NCI-H1092 treated with DMSO at 0.1 percent for 48 hours (cell line): ENCODE data around the gene POU2AF3.
"Not testable (repeated sequence)": the region's sequence is repeated elsewhere in the genome, so short reads cannot be mapped to it uniquely, and the experiment has no call there.

Source experiments
- DNase-seq: peaks from one replicate; lab custom pipeline; 2025; lab: John Stamatoyannopoulos, UW

The POU2AF3 gene

GRCh38 chr11:111298413-111299100, at the start of gene POU2AF3:
POU2AF3 (plus strand) TSS chr11:111298546; CDS start chr11:111298582, 36 bp downstream.
- DNase-seq = no peak

DNA sequence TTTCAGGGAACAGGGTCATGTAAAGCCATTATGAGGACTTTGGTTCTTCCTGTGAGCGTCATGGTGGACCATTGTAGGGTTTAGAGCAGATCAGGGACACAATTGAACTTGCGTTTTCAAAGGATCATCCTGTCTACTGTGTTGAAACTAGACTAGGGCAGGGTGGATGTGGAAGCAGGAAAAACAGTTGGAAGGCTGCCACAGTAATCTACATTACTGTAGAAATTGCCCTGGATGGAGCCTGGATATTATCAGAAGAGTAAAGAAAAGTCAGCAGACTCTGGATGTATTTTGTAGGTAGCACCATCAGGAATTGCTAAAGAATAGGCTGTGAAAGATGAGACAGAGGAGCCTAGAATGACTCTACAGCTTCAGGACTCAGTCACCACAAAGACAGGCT, 47.4 kb upstream of the POU2AF3 start:
- DNase-seq = no peak

GRCh38 chr11:111253131-111253530, 45.2 kb upstream of the POU2AF3 start:
- no peak for DNase-seq

DNA sequence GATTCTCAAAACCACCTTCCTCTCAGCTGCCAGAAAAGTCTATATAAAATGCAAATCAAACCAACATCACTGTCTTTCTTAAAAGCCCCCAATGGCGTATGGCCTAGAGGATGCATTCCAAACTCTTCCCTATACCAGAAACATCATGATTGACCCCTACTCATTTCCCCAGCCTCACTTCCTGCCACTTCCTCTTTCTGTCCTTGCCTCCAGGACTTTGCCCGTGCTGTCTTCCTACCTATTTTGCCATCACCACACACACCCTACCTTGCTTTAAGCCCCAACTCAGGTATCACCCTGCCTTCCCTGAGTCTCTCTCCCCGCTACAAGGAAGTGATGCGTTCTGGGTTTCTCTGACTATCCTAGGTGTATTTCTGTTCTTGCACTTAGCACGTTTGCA, 44.7 kb upstream of the POU2AF3 start:
- DNase-seq = no peak

DNA sequence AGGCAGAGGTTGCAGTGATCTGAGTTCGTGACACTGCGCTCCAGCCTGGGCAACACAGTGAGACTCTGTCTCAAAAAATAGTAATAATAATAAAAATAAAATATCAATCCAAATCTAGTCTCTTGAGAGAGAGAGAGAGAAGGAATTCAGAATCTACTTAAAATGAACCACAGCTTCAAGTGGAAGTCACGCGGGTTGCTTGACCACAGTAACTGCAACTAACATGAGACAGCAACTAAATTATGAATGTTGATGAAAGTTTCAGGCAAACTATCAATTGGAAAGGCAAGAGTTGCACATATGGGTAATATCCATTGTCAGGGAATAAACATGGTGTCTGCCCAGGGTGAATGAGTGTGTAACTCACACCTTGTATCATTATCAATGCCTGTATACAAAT, 40.3 kb upstream of the POU2AF3 start:
- DNase-seq = no peak

- no peak for DNase-seq
Observed at GRCh38 chr11:111259896-111260295, 38.5 kb upstream of the POU2AF3 start.

GRCh38 chr11:111260811-111261210, 37.5 kb upstream of the POU2AF3 start:
- DNase-seq = no peak

GRCh38 chr11:111264646-111265045, 33.7 kb upstream of the POU2AF3 start:
- DNase-seq = no peak

DNA sequence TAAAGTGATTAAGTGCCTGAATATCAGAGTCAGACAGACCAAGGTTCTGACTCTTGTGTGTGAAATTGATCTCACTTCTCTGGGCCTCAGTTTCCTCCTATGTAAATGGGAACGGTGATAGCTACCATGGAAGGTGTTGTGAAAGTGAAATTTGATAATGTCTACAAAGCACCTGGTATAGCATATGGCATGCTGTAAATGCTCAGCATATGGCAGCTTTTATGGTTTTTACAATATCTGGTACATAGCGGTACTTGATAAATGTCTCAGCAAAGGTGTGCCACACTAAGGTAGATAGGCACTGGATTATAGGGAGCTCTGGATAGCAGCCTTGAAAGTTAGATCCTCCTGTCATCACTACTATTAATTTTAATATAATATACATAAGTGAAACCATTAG, 32.9 kb upstream of the POU2AF3 start:
- DNase-seq = no peak

GRCh38 chr11:111268303-111268702, 30.0 kb upstream of the POU2AF3 start:
- not testable (repeated sequence) for DNase-seq

- no peak for DNase-seq
Observed at GRCh38 chr11:111269146-111269868, 29.0 kb upstream of the POU2AF3 start.

- DNase-seq = no peak
Observed at GRCh38 chr11:111272420-111272819, 25.9 kb upstream of the POU2AF3 start.

DNA sequence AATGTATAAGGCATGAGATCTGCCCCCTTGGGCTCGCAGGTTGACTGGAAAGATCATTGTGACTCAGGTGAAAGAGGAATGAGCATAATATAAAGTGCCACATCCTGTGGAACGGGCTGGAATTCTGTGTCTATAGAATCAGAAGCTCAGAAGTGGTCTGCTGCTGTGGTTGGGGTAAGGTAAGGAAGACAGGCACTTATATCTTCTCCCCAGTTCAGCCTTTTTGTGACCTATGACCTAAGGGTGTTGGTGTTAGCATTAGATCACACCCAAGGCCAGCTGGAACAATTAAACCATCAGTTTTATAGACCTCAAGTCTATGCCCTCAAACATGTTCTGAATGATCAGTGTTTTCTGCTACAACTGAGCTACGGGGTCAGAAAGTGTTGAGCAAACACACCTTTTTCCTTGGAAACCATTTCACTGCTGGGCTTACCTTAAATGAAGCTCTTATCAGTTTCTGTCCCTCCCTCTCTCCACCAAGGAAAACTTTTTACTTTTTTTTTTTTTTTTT, 15.7 kb upstream of the POU2AF3 start:
- DNase-seq = no peak

GRCh38 chr11:111283945-111284481, 14.3 kb upstream of the POU2AF3 start:
- DNase-seq = no peak

DNA sequence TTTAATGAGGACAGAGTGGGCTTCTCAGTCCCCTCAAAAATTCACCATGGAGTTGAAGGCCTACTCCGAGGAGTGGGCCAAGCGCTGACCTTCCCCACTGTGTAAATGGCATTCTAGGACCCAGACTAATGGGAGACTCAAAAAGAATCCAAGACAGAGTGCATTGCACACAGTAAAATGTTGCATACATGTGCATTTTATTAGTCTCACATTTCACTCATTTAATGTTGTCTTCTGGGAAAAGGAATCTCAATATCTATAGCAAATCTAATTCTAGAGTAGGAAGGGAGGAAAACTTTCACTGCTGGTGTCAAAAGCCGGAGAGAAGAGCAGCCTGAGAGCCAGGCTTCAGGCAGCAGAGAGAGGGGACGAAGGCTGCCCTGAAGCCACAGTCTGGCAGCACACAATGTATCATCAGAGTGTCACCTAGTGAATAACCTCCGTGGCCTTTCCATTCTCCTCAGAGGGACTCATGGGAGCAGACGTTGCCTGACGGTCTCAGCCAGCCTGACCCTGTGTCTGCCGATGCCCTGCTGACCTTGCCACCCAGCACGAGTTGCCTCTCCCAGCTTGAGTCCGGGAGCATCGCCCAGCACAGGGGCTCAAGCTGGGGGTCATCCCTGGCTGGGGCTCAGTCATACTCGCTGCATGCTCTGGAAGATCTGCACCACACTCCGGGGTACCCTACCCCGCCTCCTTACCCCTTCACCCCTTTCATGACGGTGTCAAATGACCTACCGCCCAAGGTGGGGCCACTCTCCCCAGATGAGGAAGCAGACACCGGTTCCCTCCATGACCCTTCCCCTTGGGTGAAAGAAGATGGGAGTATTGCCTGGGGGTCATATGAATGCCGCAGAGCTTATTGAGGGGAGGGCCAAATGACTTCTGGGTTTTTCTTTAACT, 12.9 kb upstream of the POU2AF3 start:
- no peak for DNase-seq

- DNase-seq = no peak
Observed at GRCh38 chr11:111291764-111292163, 6.6 kb upstream of the POU2AF3 start.

GRCh38 chr11:111292408-111292807, 5.9 kb upstream of the POU2AF3 start:
- DNase-seq = not testable (repeated sequence)

DNA sequence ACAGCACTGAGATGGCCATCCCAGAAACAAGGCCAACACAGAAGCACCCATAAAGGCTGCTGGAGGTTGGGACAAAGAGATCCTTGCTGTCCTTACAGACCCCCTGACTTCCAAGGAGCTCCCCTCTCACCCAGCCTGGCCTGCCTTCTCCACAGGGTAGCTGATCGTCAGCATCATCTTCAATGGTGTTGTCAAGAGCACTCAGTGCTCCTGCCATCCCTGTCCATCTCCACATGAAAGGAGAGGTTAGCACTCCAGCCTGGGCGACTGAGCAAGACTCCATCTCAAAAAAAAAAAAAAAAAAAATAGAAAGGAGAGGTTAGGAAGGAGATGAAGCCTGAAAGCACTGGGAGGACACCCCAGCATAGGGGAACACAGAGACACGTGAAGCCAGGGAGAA, 2.1 kb upstream of the POU2AF3 start:
- no peak for DNase-seq

DNA sequence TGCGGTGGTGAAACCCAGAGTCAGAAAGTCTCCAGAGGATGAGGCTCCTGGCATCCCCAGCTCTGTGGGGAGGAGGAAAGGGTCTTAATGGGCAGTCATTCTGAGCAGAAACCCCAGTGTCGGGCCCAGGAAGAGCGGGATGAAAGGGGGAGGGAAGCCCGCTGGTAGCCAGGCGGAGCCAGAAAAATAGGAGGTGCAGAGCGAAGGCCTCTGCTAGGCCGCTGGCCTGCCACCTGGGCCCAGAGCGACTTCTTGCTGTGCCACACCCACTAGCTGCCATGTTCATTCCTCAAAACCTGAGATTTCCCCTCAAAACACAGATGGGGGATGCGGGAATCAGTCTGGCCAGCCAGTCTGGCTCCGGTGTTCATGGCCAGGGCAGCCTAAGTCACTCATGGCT, 650 bp upstream of the POU2AF3 start:
- no peak for DNase-seq

GRCh38 chr11:111299101-111300026, 1.0 kb downstream of the POU2AF3 start:
- no peak for DNase-seq

- no peak for DNase-seq
Observed at GRCh38 chr11:111300569-111300968, 2.2 kb downstream of the POU2AF3 start.
